ENCODE data around the gene GOLGA7B. TPM values are rescaled to one million over a fixed set of nuclear protein-coding genes. Genes with fewer than 3 reads are reported as not detected.

Gene GOLGA7B
- total RNA-seq, 4 donors from 2014 or later, result 0.29 to 2.3 (median 0.63) TPM

DNA sequence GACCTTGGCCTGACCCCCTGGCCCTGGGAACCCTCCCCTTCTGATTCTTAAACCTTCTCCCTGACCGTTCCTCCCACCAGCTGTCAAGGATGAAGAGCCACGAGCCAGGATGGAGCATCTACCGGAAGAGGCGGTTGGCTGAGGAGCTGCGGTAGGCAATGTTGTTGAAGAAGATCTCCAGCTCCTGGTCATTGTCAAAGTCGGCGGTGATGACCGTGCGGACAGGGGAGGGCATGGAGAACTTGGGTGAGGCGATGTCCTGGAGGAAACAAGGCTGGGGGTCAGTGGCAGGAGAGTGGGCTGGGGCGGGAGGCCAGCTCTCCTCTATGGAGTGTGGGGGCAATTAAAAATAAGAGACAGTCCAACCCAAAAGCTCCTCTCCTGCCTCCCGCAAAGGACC lies 51.7 kb downstream of the GOLGA7B start:
- no peaks in the 10 kb centered on the region for H3K9me3 ChIP-seq
- DNase-seq (no peak), ATAC-seq (no peak)
- no peak overlapping the region for H3K27ac ChIP-seq
- H3K27me3 ChIP-seq, result no peaks in the 10 kb centered on the region
- TF ChIP-seq, protein P1, sequence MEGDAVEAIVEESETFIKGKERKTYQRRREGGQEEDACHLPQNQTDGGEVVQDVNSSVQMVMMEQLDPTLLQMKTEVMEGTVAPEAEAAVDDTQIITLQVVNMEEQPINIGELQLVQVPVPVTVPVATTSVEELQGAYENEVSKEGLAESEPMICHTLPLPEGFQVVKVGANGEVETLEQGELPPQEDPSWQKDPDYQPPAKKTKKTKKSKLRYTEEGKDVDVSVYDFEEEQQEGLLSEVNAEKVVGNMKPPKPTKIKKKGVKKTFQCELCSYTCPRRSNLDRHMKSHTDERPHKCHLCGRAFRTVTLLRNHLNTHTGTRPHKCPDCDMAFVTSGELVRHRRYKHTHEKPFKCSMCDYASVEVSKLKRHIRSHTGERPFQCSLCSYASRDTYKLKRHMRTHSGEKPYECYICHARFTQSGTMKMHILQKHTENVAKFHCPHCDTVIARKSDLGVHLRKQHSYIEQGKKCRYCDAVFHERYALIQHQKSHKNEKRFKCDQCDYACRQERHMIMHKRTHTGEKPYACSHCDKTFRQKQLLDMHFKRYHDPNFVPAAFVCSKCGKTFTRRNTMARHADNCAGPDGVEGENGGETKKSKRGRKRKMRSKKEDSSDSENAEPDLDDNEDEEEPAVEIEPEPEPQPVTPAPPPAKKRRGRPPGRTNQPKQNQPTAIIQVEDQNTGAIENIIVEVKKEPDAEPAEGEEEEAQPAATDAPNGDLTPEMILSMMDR (IDR thresholded peaks at IDR 0.05 in 4 of 5, conservative IDR thresholded peaks at IDR 0.05 in 1 of 5), result no peak
- no peak for TF ChIP-seq POLR2A (IDR thresholded peaks at IDR 0.05)
- no peak overlapping the region for H3K4me3 ChIP-seq
- intact Hi-C loops (cut with DNase I; ENCODE audit: low total_unique reads), result no loop called here
- no peaks in the 10 kb centered on the region for H3K36me3 ChIP-seq
- in situ Hi-C loops (cut with MboI; ENCODE audit: low sequenced_read_pairs in 4 of 4), result no loop called here
- no peaks in the 10 kb centered on the region for H3K4me1 ChIP-seq

DNA sequence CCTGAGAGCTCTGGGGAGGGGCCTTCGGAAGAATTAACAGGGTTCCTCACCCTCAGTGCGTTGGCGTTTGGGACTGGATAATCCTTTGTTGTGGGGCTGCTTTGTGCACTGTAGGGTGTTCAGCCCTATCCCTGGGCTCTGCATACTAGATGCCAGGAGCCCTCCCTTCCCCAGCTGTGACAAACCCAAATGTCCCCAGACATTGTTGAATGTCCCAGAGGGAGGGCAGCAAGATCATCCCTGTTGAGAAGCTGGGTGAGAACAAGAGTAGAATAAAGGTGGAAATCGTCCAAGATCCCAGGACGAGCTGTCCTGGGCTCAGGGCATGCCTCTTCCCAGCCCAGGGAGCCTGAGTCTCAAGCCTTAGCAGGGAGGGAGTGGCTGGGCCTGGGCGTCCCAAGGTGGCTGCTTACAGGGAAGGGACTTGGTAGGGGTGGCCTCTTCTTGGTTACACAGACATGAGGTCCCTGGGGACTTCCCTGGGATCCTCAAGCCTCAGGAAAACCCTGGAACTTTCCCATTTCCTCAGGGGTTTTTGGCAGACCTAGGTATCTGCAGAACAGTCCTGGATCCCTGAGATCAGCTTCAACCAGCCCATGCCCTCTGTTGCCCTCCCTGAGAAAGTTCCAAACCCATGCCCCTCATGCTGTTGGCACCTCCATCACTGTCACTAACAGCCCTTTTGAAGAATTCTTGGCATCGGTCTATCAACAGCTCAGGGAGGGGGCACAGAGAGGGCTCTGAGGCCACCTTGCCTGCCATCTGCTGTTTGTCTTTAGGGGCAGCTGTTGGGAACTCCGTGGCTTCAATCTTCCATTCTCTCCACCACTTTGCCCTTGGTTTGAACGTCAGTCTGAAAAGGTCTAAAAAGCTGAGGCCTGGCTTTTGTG lies 53.7 kb downstream of the GOLGA7B start:
- H3K4me3 ChIP-seq, result no peak overlapping the region
- no peak overlapping the region for H3K27ac ChIP-seq
- no peak for TF ChIP-seq POLR2A (IDR thresholded peaks at IDR 0.05)
- TF ChIP-seq, protein P1 (IDR thresholded peaks at IDR 0.05 in 4 of 5, conservative IDR thresholded peaks at IDR 0.05 in 1 of 5), result no peak
- no peaks in the 10 kb centered on the region for H3K9me3 ChIP-seq
- in situ Hi-C loops (cut with MboI; ENCODE audit: low sequenced_read_pairs in 4 of 4) (no loop called here), intact Hi-C loops (cut with DNase I; ENCODE audit: low total_unique reads) (no loop called here)
- H3K27me3 ChIP-seq, result no peaks in the 10 kb centered on the region
- no peaks in the 10 kb centered on the region for H3K4me1 ChIP-seq
- H3K36me3 ChIP-seq, result no peaks in the 10 kb centered on the region
- ATAC-seq, result peak in 1 of 2 donors; percentile 52
- no peak for DNase-seq

DNA sequence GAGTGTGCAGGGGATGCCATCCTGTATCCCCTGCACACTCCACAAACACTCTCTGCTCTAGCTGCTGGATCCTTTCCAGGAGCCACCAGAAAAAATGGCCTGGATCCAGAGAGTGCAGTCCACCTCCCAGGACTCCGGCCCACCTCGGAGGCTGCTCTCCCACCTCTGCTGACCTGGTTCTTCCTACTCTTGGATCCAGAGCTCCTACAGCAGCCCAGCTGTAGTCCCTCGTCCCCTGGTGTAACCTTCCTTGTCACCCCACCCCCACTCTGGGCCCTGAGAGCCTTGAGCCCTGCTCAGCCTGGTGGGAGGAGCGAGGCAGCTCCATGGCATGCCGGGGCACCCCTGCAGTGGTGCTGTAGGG lies 54.4 kb downstream of the GOLGA7B start:
- Histone ChIP-seq H3K27ac (no peak overlapping the region), H3K9me3 (no peaks in the 10 kb centered on the region), H3K4me3 (no peak overlapping the region), H3K27me3 (no peaks in the 10 kb centered on the region), H3K36me3 (no peaks in the 10 kb centered on the region), H3K4me1 (no peaks in the 10 kb centered on the region)
- DNase-seq (no peak), ATAC-seq (no peak)
- intact Hi-C loops (cut with DNase I; ENCODE audit: low total_unique reads), result no loop called here
- TF ChIP-seq POLR2A (IDR thresholded peaks at IDR 0.05), result no peak
- TF ChIP-seq, protein P1 (IDR thresholded peaks at IDR 0.05 in 4 of 5, conservative IDR thresholded peaks at IDR 0.05 in 1 of 5), result no peak
- in situ Hi-C loops (cut with MboI; ENCODE audit: low sequenced_read_pairs in 4 of 4), result no loop called here

DNA sequence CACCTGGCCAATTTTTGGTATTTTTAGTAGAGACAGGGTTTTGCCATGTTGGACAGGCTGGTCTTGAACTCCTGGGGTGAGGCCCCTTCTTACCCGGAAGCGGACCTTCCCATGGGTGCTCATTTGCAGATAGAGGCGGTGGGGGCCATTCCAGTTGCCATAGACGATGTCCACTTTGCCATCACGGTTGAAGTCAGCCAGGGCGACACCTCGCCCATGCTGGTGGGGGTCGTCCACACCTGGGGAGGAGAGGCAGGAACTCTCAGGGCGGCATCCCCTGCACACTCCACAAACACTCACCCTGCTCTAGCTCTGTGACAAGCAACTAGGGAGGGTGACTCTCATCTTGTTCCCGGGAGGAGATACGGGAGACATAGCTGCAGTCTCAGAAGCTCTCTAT lies 54.9 kb downstream of the GOLGA7B start:
- Histone ChIP-seq H3K27me3 (no peaks in the 10 kb centered on the region), H3K9me3 (no peaks in the 10 kb centered on the region), H3K36me3 (no peaks in the 10 kb centered on the region), H3K27ac (no peak overlapping the region), H3K4me1 (no peaks in the 10 kb centered on the region), H3K4me3 (no peak overlapping the region)
- no peak for DNase-seq
- TF ChIP-seq POLR2A (IDR thresholded peaks at IDR 0.05), result no peak
- TF ChIP-seq, protein P1 (IDR thresholded peaks at IDR 0.05 in 4 of 5, conservative IDR thresholded peaks at IDR 0.05 in 1 of 5), result no peak
- intact Hi-C loops (cut with DNase I; ENCODE audit: low total_unique reads) (no loop called here), in situ Hi-C loops (cut with MboI; ENCODE audit: low sequenced_read_pairs in 4 of 4) (no loop called here)
- ATAC-seq, result no peak
